Astrocyte (in vitro differentiated cells and primary cell): ENCODE measurements around the gene SMO. TPM values are rescaled to one million over a fixed set of nuclear protein-coding genes. Genes with fewer than 3 reads are reported as not detected.

ENCODE experiments used
- DNase-seq: peaks from one replicate; pipeline ENCODE4 v3.0.0-alpha.2; 2010; ENCODE audit warnings: low read depth
- FAIRE-seq: peaks from 2 replicates; lab custom pipeline; 2011; peaks lifted over from hg19 to GRCh38; lab: Jason Lieb, UNC
- H2AFZ ChIP-seq: 2 replicates; pipeline ENCODE4 v1.6.0; 2012; ENCODE audit warnings: low read depth, low read length, inconsistent platforms
- H3K27ac ChIP-seq: 2 replicates; pipeline ENCODE4 v1.5.1; 2011; ENCODE audit warnings: low read depth, low read length, inconsistent platforms
- H3K27me3 ChIP-seq: 2 replicates; pipeline ENCODE4 v1.6.0; 2011; ENCODE audit warnings: low read length, inconsistent platforms; ENCODE audit not compliant: insufficient read depth
- H3K36me3 ChIP-seq: 2 replicates; pipeline ENCODE4 v1.5.1; 2011; ENCODE audit warnings: low read length, inconsistent platforms; ENCODE audit not compliant: insufficient read depth
- H3K4me1 ChIP-seq: 2 replicates; pipeline ENCODE4 v1.5.1; 2011; ENCODE audit warnings: low read length, inconsistent platforms; ENCODE audit not compliant: insufficient read depth
- H3K4me2 ChIP-seq: 2 replicates; pipeline ENCODE4 v1.6.0; 2012; ENCODE audit warnings: low read length, inconsistent platforms
- H3K4me3 ChIP-seq: 2 replicates; pipeline ENCODE4 v1.5.1; 2011; ENCODE audit warnings: low read depth, mild to moderate bottlenecking, low read length, inconsistent platforms; ENCODE audit not compliant: insufficient read depth
- H3K79me2 ChIP-seq: 2 replicates; pipeline ENCODE4 v1.6.0; 2012; ENCODE audit warnings: mild to moderate bottlenecking, low read length, inconsistent platforms; ENCODE audit not compliant: insufficient read depth
- H3K9ac ChIP-seq: 2 replicates; pipeline ENCODE4 v1.6.0; 2012; ENCODE audit warnings: mild to moderate bottlenecking, low read length, inconsistent platforms
- H3K9me3 ChIP-seq: 2 replicates; pipeline ENCODE4 v1.5.1; 2012; ENCODE audit warnings: low read depth, mild to moderate bottlenecking, low read length, inconsistent platforms; ENCODE audit not compliant: insufficient read depth
- H4K20me1 ChIP-seq: 2 replicates; pipeline ENCODE4 v1.6.0; 2012; ENCODE audit warnings: low read length, inconsistent platforms; ENCODE audit not compliant: insufficient read depth
- H3K27ac Mint-ChIP-seq: one replicate; pipeline ENCODE4 v1.8.0; 2021; ENCODE audit warnings: mild to moderate bottlenecking, mixed read lengths; ENCODE audit not compliant: unreplicated experiment
- H3K27me3 Mint-ChIP-seq: one replicate; pipeline ENCODE4 v1.8.0; 2021; ENCODE audit warnings: low read depth, mixed read lengths; ENCODE audit not compliant: unreplicated experiment
- H3K36me3 Mint-ChIP-seq: one replicate; pipeline ENCODE4 v1.8.0; 2021; ENCODE audit warnings: low read depth, mixed read lengths; ENCODE audit not compliant: unreplicated experiment
- H3K4me1 Mint-ChIP-seq: one replicate; pipeline ENCODE4 v1.8.0; 2021; ENCODE audit warnings: low read depth, mixed read lengths; ENCODE audit not compliant: unreplicated experiment
- H3K4me3 Mint-ChIP-seq: one replicate; pipeline ENCODE4 v1.8.0; 2021; ENCODE audit warnings: mild to moderate bottlenecking, moderate library complexity, mixed read lengths; ENCODE audit not compliant: unreplicated experiment
- H3K9me3 Mint-ChIP-seq: one replicate; pipeline ENCODE4 v1.8.0; 2021; ENCODE audit warnings: mild to moderate bottlenecking, mixed read lengths; ENCODE audit not compliant: unreplicated experiment
- CTCF ChIP-seq: IDR thresholded peaks from 2 replicates; pipeline ENCODE4 v1.5.1; 2011; ENCODE audit warnings: low read depth, mild to moderate bottlenecking, inconsistent platforms, low read length, moderate library complexity; ENCODE audit not compliant: insufficient read depth
- EZH2 ChIP-seq: IDR thresholded peaks from 2 replicates; pipeline ENCODE4 v1.6.1; 2012; ENCODE audit warnings: mild to moderate bottlenecking, low read length, inconsistent platforms; ENCODE audit not compliant: insufficient read depth
- total RNA-seq: library from RNA; stranded (reverse); gene quantifications from 2 replicates; pipeline ENCODE4 v1.2.1, GENCODE V29; 2021

The SMO gene
- total RNA-seq, 1 donor from 2014 or later = 20.0 TPM

- H4K20me1 ChIP-seq = peaks cover 40% of the 10 kb centered on the region
- H3K4me1 ChIP-seq = peaks cover 11% of the 10 kb centered on the region
- peak overlapping the region; percentile 6 for H3K27ac ChIP-seq
- Mint-ChIP-seq H3K36me3 (peaks cover 2% of the 10 kb centered on the region), H3K4me1 (peaks cover 5% of the 10 kb centered on the region), H3K27ac (no peak overlapping the region), H3K27me3 (peaks cover 12% of the 10 kb centered on the region), H3K4me3 (peak overlapping the region; percentile 88), H3K9me3 (no peaks in the 10 kb centered on the region)
- no peak for FAIRE-seq
- peak overlapping the region; percentile 77 for H3K9ac ChIP-seq
- H3K27me3 ChIP-seq = peaks cover 3% of the 10 kb centered on the region
- H3K4me2 ChIP-seq = peak overlapping the region; percentile 98
- no peaks in the 10 kb centered on the region for H3K9me3 ChIP-seq
- H2AFZ ChIP-seq = peak overlapping the region; percentile 83
- H3K4me3 ChIP-seq = peak overlapping the region; percentile 68
- peak; percentile 25 for DNase-seq
- H3K36me3 ChIP-seq = no peaks in the 10 kb centered on the region
- H3K79me2 ChIP-seq = peaks cover 44% of the 10 kb centered on the region
- no peak for TF ChIP-seq CTCF
- no peak for TF ChIP-seq EZH2
Measured at GRCh38 chr7:129188892-129189660, 643 bp downstream of the SMO start.

GRCh38 chr7:129189661-129190310 is 1.4 kb downstream of the SMO start:
- H3K79me2 ChIP-seq = peaks cover 51% of the 10 kb centered on the region

More at GRCh38 chr7:129189661-129190310, 1.4 kb downstream of the SMO start:
- Mint-ChIP-seq H3K27me3 (peaks cover 12% of the 10 kb centered on the region), H3K9me3 (no peaks in the 10 kb centered on the region), H3K36me3 (peaks cover 2% of the 10 kb centered on the region), H3K4me1 (peaks cover 5% of the 10 kb centered on the region), H3K4me3 (peak overlapping the region; percentile 88), H3K27ac (no peak overlapping the region)
- Histone ChIP-seq H3K9me3 (no peaks in the 10 kb centered on the region), H3K4me1 (peaks cover 11% of the 10 kb centered on the region), H2AFZ (peak overlapping the region; percentile 83), H3K27me3 (peaks cover 3% of the 10 kb centered on the region), H3K9ac (peak overlapping the region; percentile 77), H3K27ac (no peak overlapping the region), H3K4me3 (peak overlapping the region; percentile 68), H3K36me3 (no peaks in the 10 kb centered on the region), H4K20me1 (peaks cover 42% of the 10 kb centered on the region), H3K4me2 (peak overlapping the region; percentile 98)
- DNase-seq (no peak), FAIRE-seq (no peak)
- no peak for TF ChIP-seq CTCF
- TF ChIP-seq EZH2 = no peak
